Spleen (tissue), 11 donors: ENCODE results near the gene NELFA. TPM values are rescaled to one million over a fixed set of nuclear protein-coding genes. Genes with fewer than 3 reads are reported as not detected.
A peak's percentile ranks its signal among the peaks of the same experiment; 100 is the strongest.

Experiments used
- DNase-seq: peaks from one replicate; pipeline ENCODE4 v3.0.0-alpha.2; 2020
- H3K27ac ChIP-seq, 8 donors: fragments of 200-600 bp; sonication (generic) in 7 of 8; 1 replicate in 4 of 8; 2 replicates in 4 of 8; pipeline versions ENCODE4 v1.5.0 to v1.8.0; 2016 to 2021; ENCODE audit warnings: inconsistent platforms in 4 of 8, mild to moderate bottlenecking in 4 of 8, moderate library complexity in 1 of 8
- H3K27me3 ChIP-seq, 7 donors: fragments of 200-600 bp; sonication (generic) in 6 of 7; replicated peaks in 1 of 7; 1 replicate in 4 of 7; 2 replicates in 3 of 7; pipeline versions ENCODE4 v1.5.0 to v1.8.0; 2016 to 2021; ENCODE audit warnings: inconsistent platforms in 3 of 7, mild to moderate bottlenecking in 1 of 7
- H3K36me3 ChIP-seq, 6 donors: fragments of 200-600 bp; sonication (generic) in 5 of 6; 1 replicate in 4 of 6; 2 replicates in 2 of 6; pipeline versions ENCODE4 v1.5.0 to v1.8.0; 2016 to 2021; ENCODE audit warnings: inconsistent platforms in 2 of 6
- H3K4me1 ChIP-seq, 6 donors: fragments of 200-600 bp; sonication (generic) in 5 of 6; 1 replicate in 3 of 6; 2 replicates in 3 of 6; pipeline versions ENCODE4 v1.5.0 to v1.8.0; 2016 to 2021; ENCODE audit warnings: inconsistent platforms in 3 of 6
- H3K4me3 ChIP-seq, 8 donors: fragments of 200-600 bp; sonication (generic) in 7 of 8; 1 replicate in 4 of 8; 2 replicates in 4 of 8; pipeline versions ENCODE4 v1.5.0 to v1.8.0; 2016 to 2021; ENCODE audit warnings: inconsistent platforms in 4 of 8, mild to moderate bottlenecking in 4 of 8, moderate library complexity in 2 of 8
- H3K9me3 ChIP-seq, 8 donors: fragments of 200-600 bp; sonication (generic) in 7 of 8; 1 replicate in 4 of 8; 2 replicates in 4 of 8; pipeline versions ENCODE4 v1.5.0 to v1.8.0; 2016 to 2021; ENCODE audit warnings: inconsistent platforms in 4 of 8
- CTCF ChIP-seq, 11 experiments: fragments of 200-600 bp in 7 of 11; fragments of 450-650 bp in 4 of 11; sonication (generic) in 4 of 11; IDR thresholded peaks in 8 of 11; conservative IDR thresholded peaks in 3 of 11; 1 replicate in 7 of 11; 2 replicates in 4 of 11; pipeline versions ENCODE4 v1.4.0 to v1.8.0; 2016 to 2021; ENCODE audit warnings: antibody characterized with exemption in 11 of 11, inconsistent platforms in 4 of 11, mild to moderate bottlenecking in 1 of 11
- POLR2A ChIP-seq, 3 donors: fragments of 450-650 bp; IDR thresholded peaks; one replicate each; pipeline ENCODE4 v1.5.1; 2017; ENCODE audit warnings: antibody characterized with exemption in 3 of 3, mild to moderate bottlenecking in 1 of 3
- POLR2AphosphoS5 ChIP-seq, 3 donors: sonication (generic); formaldehyde crosslinking; IDR thresholded peaks; one replicate each; pipeline ENCODE4 v1.5.1; 2017; ENCODE audit warnings: antibody characterized with exemption in 3 of 3
- WGBS, 5 donors: extraction: QIAGEN DNeasy Blood & Tissue Kit in 3 of 5; methylation state at CpG; one replicate each; pipeline versions ENCODE4 v1.1.5 to v1.1.7; 2013 to 2018; 5-methylcytosine and 5-hydroxymethylcytosine counted together
- intact Hi-C: fragments of 100-400 bp; cut with DNase I; formaldehyde crosslinking; loops from one replicate; pipeline ENCODE4 v1.15.0; 2023; ENCODE audit warnings: low total_unique reads
- polyA plus RNA-seq, 3 donors: library from polyadenylated mRNA; stranded (reverse); fragments of 200-250 nt; gene quantifications; one replicate each; pipeline ENCODE4 v1.2.1, GENCODE V29; 2013
- total RNA-seq, 7 donors: library from RNA; depleted of rRNA in 3 of 7; stranded (reverse); fragments of >200 nt in 3 of 7; fragmentation: NEBNext Ultra II Directional in 4 of 7; extraction: Animal tissue kit (Norgen Biotek cat#: 25700) in 4 of 7; gene quantifications; one replicate each; pipeline versions ENCODE4 v1.1.0 to v1.2.1, GENCODE V29; 2016 to 2021
- donor health status: healthy with polysubstance abuse.
- donor health status: DM: no; HTN: no; CAD: no; lungs with moderate emphysema.
- donor health status: DM: no; HTN: no; CAD: no.
- donor health status: Bipolar disorder and iron deficiency.
- donor health status: healthy.
- donor health status: DM: no; HTN: no; CAD: no.
- donor health status: DM: yes; HTN: yes; CAD: no.

The NELFA gene
- total and polyA plus RNA-seq, 10 donors: 19.9 to 36.6 (median 26.5) TPM

DNA sequence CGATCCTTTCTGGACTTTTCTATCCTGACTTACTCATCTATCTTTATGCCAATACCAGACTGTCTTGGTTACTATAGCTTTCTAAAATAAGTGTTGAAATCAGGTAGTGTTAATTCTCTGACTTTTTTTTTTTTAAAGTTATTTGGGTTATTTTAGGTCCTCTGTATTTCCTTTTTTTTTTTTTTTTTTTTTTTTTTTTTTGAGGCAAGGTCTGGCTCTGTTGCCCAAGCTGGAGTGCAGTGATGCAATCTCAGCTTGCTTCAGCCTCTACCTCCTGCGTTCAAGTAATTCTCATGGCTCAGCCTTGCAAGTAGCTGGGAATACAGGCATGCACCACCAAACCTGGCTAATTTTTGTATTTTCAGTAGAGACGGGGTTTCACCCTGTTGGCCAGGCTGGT lies 2.8 kb upstream of the NELFA start:
- Histone ChIP-seq H3K4me3 (no peak overlapping the region), H3K27me3 (no peaks in the 10 kb centered on the region), H3K36me3 (peaks cover 0 to 2% (median 0%) of the 10 kb centered on the region in 6 donors), H3K9me3 (no peaks in the 10 kb centered on the region), H3K27ac (no peak overlapping the region), H3K4me1 (peaks cover 13 to 47% (median 31%) of the 10 kb centered on the region in 6 donors)
- WGBS, 5 donors: 68 to 91% (median 78%) methylated on average over 3 of the region's 3 CpGs
- no peak for DNase-seq
- intact Hi-C loops: no loop called here
- TF ChIP-seq POLR2AphosphoS5 (IDR thresholded peaks at IDR 0.05) (no peak), POLR2A (IDR thresholded peaks at IDR 0.05) (no peak), CTCF (IDR thresholded peaks at IDR 0.05 in 8 of 11, conservative IDR thresholded peaks at IDR 0.05 in 3 of 11) (no peak)

- H3K9me3 ChIP-seq: no peaks in the 10 kb centered on the region
- peaks cover 0 to 20% (median 7%) of the 10 kb centered on the region in 6 donors for H3K36me3 ChIP-seq
- H3K27me3 ChIP-seq: no peaks in the 10 kb centered on the region
- intact Hi-C loops: no loop called here
- DNase-seq: peak; percentile 91
- H3K4me1 ChIP-seq: peaks cover 15 to 63% (median 39%) of the 10 kb centered on the region in 6 donors
- peak overlapping the region; percentile 93 to 100 (median 99) for H3K27ac ChIP-seq
- H3K4me3 ChIP-seq: peak overlapping the region; percentile 73 to 95 (median 85)
- WGBS, 5 donors: 3 to 5% (median 4%) methylated on average over 22 to 23 of the region's 23 CpGs
- TF ChIP-seq POLR2AphosphoS5 (IDR thresholded peaks at IDR 0.05) (peak in 1 of 3 donors; percentile 22), CTCF (IDR thresholded peaks at IDR 0.05 in 8 of 11, conservative IDR thresholded peaks at IDR 0.05 in 3 of 11) (peak in 5 of 11 experiments; percentile 9 to 22 (median 12)), POLR2A (IDR thresholded peaks at IDR 0.05) (no peak)
Measured at GRCh38 chr4:2009651-2010233, 968 bp upstream of the NELFA start.

- peaks cover 0 to 31% (median 13%) of the 10 kb centered on the region in 6 donors for H3K36me3 ChIP-seq
- no peak for TF ChIP-seq CTCF (IDR thresholded peaks at IDR 0.05 in 8 of 11, conservative IDR thresholded peaks at IDR 0.05 in 3 of 11)
- no peak for TF ChIP-seq POLR2AphosphoS5 (IDR thresholded peaks at IDR 0.05)
- TF ChIP-seq POLR2A (IDR thresholded peaks at IDR 0.05): no peak
- peak overlapping the region; percentile 73 to 95 (median 85) for H3K4me3 ChIP-seq
- H3K27me3 ChIP-seq: no peaks in the 10 kb centered on the region
- intact Hi-C loops: no loop called here
- peaks cover 15 to 73% (median 39%) of the 10 kb centered on the region in 6 donors for H3K4me1 ChIP-seq
- H3K9me3 ChIP-seq: no peaks in the 10 kb centered on the region
- peak overlapping the region; percentile 93 to 100 (median 99) for H3K27ac ChIP-seq
- WGBS, 5 donors: 0 to 1% (median 1%) methylated on average over 17 to 27 of the region's 27 CpGs
- no peak for DNase-seq
Measured at GRCh38 chr4:2008671-2008920, 178 bp downstream of the NELFA start.

DNA sequence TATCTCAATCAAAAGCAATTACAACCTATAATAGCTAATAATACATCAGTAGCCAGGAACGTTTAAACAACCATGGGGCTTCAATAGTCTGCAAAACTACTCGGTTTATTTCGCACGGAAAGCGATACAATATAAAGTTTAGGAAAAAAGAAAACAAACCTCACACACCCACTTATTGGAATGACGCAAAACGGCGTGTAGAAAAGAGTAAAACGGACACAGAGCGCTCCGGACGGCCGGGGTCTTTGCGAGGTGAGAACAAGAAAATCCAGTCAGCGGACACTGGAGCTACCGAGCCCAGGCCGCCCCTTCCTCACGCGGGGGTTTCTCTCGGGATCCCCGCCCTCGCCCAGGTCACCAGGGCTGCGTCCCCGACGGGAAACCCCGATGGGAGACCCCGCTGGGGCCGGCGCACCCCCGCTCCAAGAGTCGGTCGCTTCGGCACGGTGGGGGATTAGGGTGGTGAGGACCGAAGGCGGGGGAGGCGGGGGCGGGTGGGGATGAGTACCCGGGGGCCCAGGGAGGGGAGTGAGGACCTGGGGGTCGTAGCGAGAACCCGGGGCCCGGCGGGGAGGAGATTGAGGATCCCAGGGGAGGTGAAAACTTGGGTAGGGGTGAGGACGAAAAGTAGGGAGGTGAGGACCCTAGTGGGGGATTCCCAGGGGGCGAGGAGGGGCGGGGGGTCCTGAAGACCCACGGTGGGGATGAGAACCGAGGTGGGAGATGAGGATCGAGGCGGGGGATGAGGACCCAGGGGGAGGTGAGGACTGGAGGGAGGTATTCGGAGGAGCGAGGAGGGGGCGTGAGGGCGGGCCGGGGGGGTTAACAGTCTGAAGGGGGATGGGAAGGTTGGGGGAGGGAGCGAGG lies 737 bp downstream of the NELFA start:
- peak overlapping the region; percentile 93 to 100 (median 99) for H3K27ac ChIP-seq
- TF ChIP-seq CTCF (IDR thresholded peaks at IDR 0.05 in 8 of 11, conservative IDR thresholded peaks at IDR 0.05 in 3 of 11) (no peak), POLR2AphosphoS5 (IDR thresholded peaks at IDR 0.05) (no peak), POLR2A (IDR thresholded peaks at IDR 0.05) (no peak)
- H3K9me3 ChIP-seq: no peaks in the 10 kb centered on the region
- intact Hi-C loops: no loop called here
- 1 to 2% (median 1%) methylated on average over 54 to 57 of the region's 57 CpGs for WGBS, 5 donors
- H3K36me3 ChIP-seq: peaks cover 0 to 36% (median 19%) of the 10 kb centered on the region in 6 donors
- peaks cover 15 to 73% (median 39%) of the 10 kb centered on the region in 6 donors for H3K4me1 ChIP-seq
- DNase-seq: peak; percentile 82
- peak overlapping the region; percentile 73 to 95 (median 85) for H3K4me3 ChIP-seq
- no peaks in the 10 kb centered on the region for H3K27me3 ChIP-seq
